Mucosa of descending colon (tissue), 3 donors: Measurements from ENCODE around the gene OGFRL1. TPM values are rescaled to one million over a fixed set of nuclear protein-coding genes. Genes with fewer than 3 reads are reported as not detected.

ENCODE experiments used
- ATAC-seq: fragments of 200-7000 bp; cut with Tn5 transposase; one replicate; pipeline ENCODE4 v1.9.1; 2020; ENCODE audit warnings: mild to moderate bottlenecking, moderate library complexity
- DNase-seq, 3 donors: peaks; one replicate each; pipeline ENCODE4 v3.0.0-alpha.2; 2020
- H3K36me3 ChIP-seq: fragments of 200-600 bp; one replicate; pipeline ENCODE4 v1.8.0; 2021; ENCODE audit warnings: low read depth, mild to moderate bottlenecking
- H3K4me1 ChIP-seq: fragments of 200-600 bp; one replicate; pipeline ENCODE4 v1.8.0; 2021; ENCODE audit warnings: low read depth, mild to moderate bottlenecking
- H3K4me3 ChIP-seq: fragments of 200-600 bp; one replicate; pipeline ENCODE4 v1.8.0; 2021; ENCODE audit warnings: mild to moderate bottlenecking
- H3K9me3 ChIP-seq: fragments of 200-600 bp; one replicate; pipeline ENCODE4 v1.8.0; 2021; ENCODE audit warnings: mild to moderate bottlenecking
- CTCF ChIP-seq: fragments of 200-600 bp; IDR thresholded peaks from one replicate; pipeline ENCODE4 v1.8.0; 2022; ENCODE audit warnings: antibody characterized with exemption, mild to moderate bottlenecking
- intact Hi-C, 2 donors: fragments of 100-400 bp; cut with DNase I in 1 of 2; cut with micrococcal nuclease in 1 of 2; formaldehyde crosslinking; loops; one replicate each; pipeline versions ENCODE4 v1.11.0 to v1.11.1; 2022; cut with DNase I, micrococcal nuclease
- total RNA-seq, 3 donors: library from RNA; stranded (reverse); fragmentation: NEBNext Ultra II Directional in 2 of 3; extraction: Animal tissue kit (Norgen Biotek cat#: 25700) in 2 of 3; gene quantifications; one replicate each; pipeline versions ENCODE4 v1.2.1 to v1.2.4, GENCODE V29; 2021 to 2023
- donor health status: DM: no; HTN: no; CAD: no; lungs with moderate emphysema.
- donor health status: DM: no; HTN: no; CAD: no.
- donor health status: DM: no; HTN: yes; CAD: no.

Gene OGFRL1
- total RNA-seq, 3 donors from 2014 or later, result 2.7 to 19.7 (median 6.6) TPM

- no peaks in the 10 kb centered on the region for H3K4me1 ChIP-seq
- no peak overlapping the region for H3K4me3 ChIP-seq
- intact Hi-C loops, result no loop called here
- ATAC-seq (no peak), DNase-seq (no peak)
- TF ChIP-seq CTCF, result no peak
- no peaks in the 10 kb centered on the region for H3K9me3 ChIP-seq
- H3K36me3 ChIP-seq, result no peaks in the 10 kb centered on the region
These were observed 46.9 kb downstream of the OGFRL1 start for GRCh38 chr6:71335544-71335943.

GRCh38 chr6:71336901-71337300 is 48.3 kb downstream of the OGFRL1 start:
- intact Hi-C loops, result no loop called here
- ATAC-seq, result no peak
- no peak for DNase-seq
- Histone ChIP-seq H3K4me1 (no peaks in the 10 kb centered on the region), H3K9me3 (no peaks in the 10 kb centered on the region), H3K4me3 (no peak overlapping the region), H3K36me3 (no peaks in the 10 kb centered on the region)
- no peak for TF ChIP-seq CTCF

GRCh38 chr6:71338540-71339316 is 50.1 kb downstream of the OGFRL1 start:
- no peak for ATAC-seq
- H3K4me3 ChIP-seq, result no peak overlapping the region
- TF ChIP-seq CTCF, result no peak
- intact Hi-C loops, result no loop called here
- H3K9me3 ChIP-seq, result no peaks in the 10 kb centered on the region
- no peaks in the 10 kb centered on the region for H3K4me1 ChIP-seq
- no peaks in the 10 kb centered on the region for H3K36me3 ChIP-seq
- no peak for DNase-seq

GRCh38 chr6:71342772-71343171 is 54.2 kb downstream of the OGFRL1 start:
- Histone ChIP-seq H3K4me1 (no peaks in the 10 kb centered on the region), H3K9me3 (no peaks in the 10 kb centered on the region), H3K4me3 (no peak overlapping the region), H3K36me3 (no peaks in the 10 kb centered on the region)
- DNase-seq, result no peak
- no peak for ATAC-seq
- intact Hi-C loops, result no loop called here
- no peak for TF ChIP-seq CTCF

- Histone ChIP-seq H3K36me3 (no peaks in the 10 kb centered on the region), H3K4me1 (no peaks in the 10 kb centered on the region), H3K4me3 (no peak overlapping the region), H3K9me3 (no peaks in the 10 kb centered on the region)
- intact Hi-C loops, result no loop called here
- DNase-seq, result no peak
- no peak for TF ChIP-seq CTCF
- no peak for ATAC-seq
These were observed 57.1 kb downstream of the OGFRL1 start for GRCh38 chr6:71345476-71346333.
